GM21619 (cell line): ENCODE results near the gene EEIG1.
"Not testable (repeated sequence)": the region's sequence is repeated elsewhere in the genome, so short reads cannot be mapped to it uniquely, and the experiment has no call there.

Experiments
- ATAC-seq: cut with Tn5 transposase; IDR thresholded peaks from one replicate; pipeline ENCODE4 v1.9.1; 2021; ENCODE audit not compliant: unreplicated experiment

Gene EEIG1

DNA sequence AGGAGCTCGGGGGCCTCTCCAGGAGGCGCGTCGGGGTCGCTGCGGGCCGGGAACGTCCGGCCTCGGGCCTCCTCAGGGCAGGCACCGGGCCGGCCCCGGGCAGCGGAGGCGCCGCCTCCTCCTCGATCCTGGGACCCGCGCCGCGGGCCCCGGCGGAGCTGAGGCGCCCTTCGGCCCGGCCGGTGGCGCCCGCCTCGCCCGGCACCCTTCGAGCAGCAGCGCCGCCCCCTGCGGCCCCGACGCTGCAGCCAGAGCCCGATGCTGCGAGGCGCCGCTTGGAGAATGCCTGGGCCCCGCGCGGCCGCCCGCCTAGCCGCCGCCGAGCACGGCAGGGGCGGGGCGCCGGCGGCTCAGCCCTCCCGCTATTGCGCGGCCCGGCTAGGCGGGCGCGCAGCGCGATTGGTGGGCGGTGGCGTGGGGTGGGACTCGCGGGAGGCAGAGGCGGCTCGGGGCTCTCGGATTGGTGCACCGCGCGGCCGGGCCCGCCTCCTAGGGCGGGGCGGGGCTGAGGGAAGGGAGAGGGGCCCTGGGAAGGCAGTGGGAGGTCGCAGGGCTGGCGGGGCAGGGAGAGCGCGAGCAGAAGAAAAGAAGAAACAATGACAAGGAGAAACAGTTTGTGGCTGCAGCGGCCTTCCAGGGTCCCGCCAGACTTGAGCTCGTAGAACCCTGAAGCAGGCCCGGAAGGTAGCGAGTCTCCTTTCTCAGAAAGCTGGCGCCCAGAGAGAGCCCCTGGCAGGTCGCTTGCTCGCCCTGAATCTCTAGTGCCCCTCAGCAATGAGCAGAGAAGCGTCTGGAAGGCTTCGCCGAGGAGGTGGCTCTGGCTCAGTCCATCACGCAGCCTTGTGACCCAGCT, at the start of gene EEIG1:
EEIG1 (minus strand) TSS at position 284 of the 853 bp plus-strand sequence. CDS start 852 bp downstream, outside the sequence.
- ATAC-seq: peak; percentile 70

DNA sequence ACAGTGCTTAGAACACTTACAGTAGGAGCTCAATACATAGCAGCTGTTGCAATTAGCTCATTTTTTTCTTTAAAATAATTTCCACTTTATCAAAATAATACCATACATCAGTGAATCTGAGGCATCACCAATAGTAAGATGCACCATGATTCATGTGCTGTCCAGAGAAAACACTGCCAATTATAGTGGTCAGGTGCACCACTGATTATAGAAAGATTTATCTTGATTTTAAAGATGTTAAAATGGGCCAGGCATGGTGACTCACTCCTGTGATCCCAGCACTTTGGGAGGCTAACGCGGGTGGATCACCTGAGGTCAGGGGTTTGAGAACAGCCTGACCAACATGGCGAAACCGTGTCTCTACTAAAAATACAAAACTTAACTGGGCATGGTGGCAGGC, 46.9 kb upstream of the EEIG1 start:
- no peak for ATAC-seq

DNA sequence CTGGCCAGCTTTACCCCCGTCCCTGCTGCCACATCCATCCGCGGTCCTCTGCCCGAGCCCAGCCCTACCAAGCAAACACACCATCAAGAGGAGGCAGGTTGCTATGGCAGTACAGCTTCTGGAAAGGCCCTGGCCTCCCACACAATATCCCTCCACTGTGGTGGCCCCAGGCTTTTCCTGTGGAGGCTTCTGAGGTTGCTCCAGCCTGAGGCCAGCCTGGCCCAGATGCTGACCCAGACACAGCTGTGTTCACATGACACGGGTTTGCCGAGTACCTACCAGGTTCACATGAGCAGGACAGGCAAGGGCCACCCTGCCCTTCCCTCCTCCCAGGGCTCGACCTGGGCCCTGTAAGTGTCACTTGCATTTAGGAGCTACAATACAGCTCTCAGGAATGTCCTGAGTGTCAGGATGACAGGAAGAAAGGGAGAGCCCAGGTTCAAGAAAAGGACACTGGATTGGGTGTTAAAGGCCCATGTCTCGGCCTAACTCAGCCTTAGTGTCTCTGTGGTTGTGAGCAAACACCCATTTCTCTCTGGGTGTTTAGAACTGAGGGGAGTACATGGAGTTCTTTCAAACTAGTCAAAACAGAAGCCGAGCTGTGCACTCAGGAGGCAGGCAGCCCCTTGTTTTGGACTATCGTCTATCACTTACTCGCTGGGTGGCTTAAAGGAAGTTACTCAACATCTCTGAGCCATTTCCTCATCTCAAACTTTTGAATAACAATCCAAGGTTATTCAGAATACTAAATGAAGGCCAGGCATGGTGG, 46.2 kb upstream of the EEIG1 start:
- no peak for ATAC-seq

GRCh38 chr9:128026255-128026772, 45.5 kb upstream of the EEIG1 start:
- peak; percentile 48 for ATAC-seq

DNA sequence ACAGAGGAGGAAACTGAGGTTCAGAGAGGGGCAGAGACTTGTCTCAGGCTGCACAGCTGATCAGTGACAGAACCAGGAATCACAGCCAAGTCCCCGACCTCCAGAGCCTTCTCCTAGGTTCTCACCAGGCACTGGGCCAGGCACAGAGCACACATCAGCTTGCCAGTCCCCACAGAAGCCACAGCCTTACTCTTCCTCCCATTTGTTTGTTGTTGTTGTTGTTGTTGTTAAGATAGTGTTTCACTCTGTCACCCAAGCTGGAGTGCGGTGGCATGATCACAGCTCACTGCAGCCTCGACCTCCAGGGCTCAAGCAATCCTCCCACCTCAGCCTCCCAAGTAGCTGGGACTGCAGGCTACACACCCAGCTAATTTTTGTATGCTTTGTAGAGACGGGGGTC, 44.9 kb upstream of the EEIG1 start:
- no peak for ATAC-seq

GRCh38 chr9:128024761-128025308, 44.0 kb upstream of the EEIG1 start:
- no peak for ATAC-seq

DNA sequence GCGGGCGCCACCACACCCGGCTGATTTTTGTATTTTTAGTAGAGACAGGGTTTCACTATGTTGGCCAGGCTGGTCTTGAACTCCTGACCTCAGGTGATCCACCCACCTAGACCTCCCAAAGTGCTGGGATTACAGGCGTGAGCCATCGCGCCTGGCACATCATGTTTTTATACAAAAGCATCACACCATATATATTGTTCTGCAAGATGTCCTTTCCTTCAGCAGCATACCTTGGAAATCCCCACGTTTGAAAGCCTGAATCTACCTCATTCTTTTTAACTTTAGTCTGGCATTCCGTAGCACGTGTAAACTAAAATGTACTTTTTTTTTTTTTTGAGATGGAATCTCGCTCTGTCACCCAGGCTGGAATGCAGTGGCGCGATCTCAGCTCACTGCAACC, 42.9 kb upstream of the EEIG1 start:
- ATAC-seq: not testable (repeated sequence)

GRCh38 chr9:128022886-128023285, 42.1 kb upstream of the EEIG1 start:
- ATAC-seq: no peak

GRCh38 chr9:128021098-128021497, 40.3 kb upstream of the EEIG1 start:
- ATAC-seq: no peak

DNA sequence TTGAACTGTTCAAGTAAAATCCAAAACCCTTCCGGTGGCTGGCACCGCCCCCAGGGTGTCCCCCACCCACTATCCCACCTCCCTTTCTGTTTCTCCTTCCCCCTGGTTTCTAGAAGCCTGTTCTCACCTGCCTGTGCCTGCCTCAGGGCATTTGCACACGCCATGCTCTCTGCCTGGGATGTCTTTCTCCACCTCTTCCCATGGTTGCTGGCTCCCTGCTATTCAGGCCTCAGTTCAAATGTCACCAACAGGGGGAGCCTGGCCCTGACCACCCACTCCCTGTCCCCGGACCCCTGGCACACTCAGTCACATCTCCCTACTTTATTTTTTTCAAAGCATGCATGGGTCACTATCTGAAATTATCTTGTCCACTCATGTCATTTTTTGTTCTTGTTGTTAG, 39.9 kb upstream of the EEIG1 start:
- no peak for ATAC-seq

- ATAC-seq: no peak
Observed at GRCh38 chr9:128015696-128016095, 34.9 kb upstream of the EEIG1 start.

GRCh38 chr9:128011071-128011817, 30.5 kb upstream of the EEIG1 start:
- no peak for ATAC-seq

DNA sequence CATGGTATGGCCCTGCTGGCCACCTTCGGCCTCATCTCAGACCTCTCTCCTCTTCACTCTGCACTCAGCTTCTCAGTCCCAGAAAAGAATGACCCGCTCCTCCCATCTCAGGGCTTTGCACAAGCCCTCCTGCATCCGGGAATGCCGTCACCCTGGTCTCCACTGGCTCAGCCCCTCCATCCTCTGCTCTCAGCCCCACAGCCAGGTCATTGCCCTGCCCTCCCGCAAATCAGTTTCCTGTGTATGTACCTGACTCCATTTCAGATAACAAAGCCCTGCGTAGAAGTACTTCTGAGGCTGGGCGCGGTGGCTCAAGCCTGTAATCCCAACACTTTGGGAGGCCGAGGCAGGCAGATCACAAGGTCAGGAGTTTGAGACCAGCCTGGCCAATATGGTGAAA, 28.9 kb upstream of the EEIG1 start:
- no peak for ATAC-seq

GRCh38 chr9:128008171-128008570, 27.4 kb upstream of the EEIG1 start:
- no peak for ATAC-seq

- ATAC-seq: peak; percentile 58
Observed at GRCh38 chr9:128007566-128008138, 26.9 kb upstream of the EEIG1 start.

DNA sequence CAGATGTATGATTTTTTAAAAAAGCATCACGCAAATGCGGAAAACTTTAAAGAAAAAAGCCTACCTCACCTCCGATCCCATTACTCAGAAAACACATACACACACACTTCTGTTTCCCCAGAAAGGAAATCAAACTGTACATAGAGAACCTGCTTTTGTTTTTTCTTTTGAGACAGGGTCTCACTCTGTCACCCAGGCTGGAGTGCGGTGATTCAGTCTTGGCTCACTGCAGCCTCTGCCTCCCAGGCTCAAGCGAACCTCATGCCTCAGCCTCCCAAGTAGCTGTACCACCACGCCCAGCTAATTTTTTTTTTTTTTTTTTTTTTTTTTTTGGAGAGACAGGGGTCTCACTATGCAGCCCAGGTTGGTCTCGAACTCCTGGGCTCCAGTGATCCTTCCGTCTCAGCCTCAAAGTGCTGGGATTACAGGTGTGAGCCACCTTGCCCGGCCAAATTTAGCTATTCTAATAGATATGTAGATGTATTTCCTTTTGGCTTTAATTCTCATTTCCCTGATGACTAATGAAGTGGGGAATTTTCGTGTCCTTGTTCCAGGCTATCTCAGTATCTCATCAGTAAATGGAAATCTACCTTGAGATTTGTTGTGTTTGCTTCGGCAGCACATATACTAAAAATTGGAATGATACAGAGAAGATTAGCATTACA, 25.7 kb upstream of the EEIG1 start:
- ATAC-seq: no peak

GRCh38 chr9:128005923-128006322, 25.1 kb upstream of the EEIG1 start:
- no peak for ATAC-seq

DNA sequence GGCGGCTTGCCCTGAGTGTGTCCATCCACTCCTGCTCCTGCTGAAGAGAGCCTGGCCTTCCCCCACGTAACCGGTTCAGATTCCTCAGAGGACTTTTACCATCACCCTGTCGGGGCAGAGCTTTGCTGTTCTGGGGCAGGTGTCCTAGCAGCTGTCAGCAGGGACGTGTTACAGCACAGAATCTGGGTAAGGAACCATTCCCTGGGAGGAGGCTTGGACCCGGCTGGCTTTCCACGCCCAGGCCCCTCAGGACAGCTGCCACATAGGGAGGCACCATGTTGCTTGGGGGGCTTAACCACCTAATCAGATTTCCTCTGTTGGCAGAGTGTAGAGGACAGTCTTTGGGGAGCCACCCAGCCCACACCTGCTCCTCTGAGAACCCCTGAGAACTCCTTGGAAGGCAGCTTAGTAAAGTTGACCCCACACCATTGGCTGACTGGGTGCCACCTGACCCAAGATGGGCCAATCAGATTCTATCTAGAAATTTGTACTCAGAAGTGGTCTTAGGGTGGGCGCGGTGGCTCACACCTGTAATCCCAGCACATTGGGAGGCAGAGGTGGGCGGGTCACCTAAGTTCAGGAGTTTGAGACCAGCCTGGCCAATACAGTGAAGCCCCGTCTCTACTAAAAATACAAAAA, 23.3 kb upstream of the EEIG1 start:
- ATAC-seq: no peak

DNA sequence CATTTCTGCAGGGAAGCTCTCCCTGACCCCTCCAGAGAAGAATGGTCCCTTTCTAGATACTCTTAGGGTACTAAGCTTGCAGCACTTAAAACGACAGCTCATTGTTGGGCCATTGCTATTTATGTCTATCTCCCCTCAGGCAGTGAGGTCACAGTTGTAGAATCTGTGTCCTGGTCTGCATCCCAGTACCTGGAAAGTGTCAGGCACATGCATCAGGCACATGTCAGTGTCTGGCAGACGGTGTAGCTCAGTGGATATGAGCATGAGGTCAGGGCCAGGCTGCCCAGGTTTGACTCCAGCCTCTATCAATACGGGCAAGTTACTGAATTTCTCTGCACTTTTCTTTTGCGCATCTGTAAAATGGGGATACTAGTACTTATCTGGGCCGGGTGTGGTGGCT, 22.2 kb upstream of the EEIG1 start:
- no peak for ATAC-seq
